Measurements from ENCODE around the gene SMR3B. TPM values are rescaled to one million over a fixed set of nuclear protein-coding genes. Genes with fewer than 3 reads are reported as not detected.

The SMR3B gene
- total RNA-seq, 1 experiment from 2014 or later: not detected

DNA sequence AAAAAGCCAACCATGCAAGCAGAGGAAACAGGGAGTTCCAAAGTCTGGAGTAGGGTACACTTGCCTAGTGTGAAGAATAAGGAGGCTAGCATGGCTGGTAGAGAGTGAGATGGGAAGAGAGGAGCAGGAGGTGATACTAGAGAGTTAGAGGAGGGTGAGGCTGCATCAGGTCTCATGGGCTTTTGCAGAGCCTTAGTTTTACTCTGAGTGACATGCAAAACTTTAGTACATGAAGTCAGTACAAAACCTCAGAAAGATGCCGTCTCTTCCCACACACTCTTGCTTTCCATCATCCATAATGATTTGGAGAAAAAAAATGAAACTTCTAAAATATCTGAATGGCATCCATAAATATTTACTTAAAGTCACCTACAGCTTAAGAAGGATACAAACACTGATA is 19.8 kb downstream of the SMR3B start:
- Histone ChIP-seq H3K9me2 (ENCODE audit: insufficient read depth) (no peaks in the 10 kb centered on the region), H4K20me1 (ENCODE audit: insufficient read depth) (no peaks in the 10 kb centered on the region), H3K4me1 (replicated peaks; ENCODE audit: insufficient read depth) (no peaks in the 10 kb centered on the region), H3K79me2 (ENCODE audit: low read depth) (no peaks in the 10 kb centered on the region), H3K9me3 (ENCODE audit: insufficient read depth, low read depth) (no peaks in the 10 kb centered on the region), H3F3A (ENCODE audit: insufficient read depth, low read depth) (no peaks in the 10 kb centered on the region), H3K27ac (no peak overlapping the region), H2AFZ (no peak overlapping the region), H3K4me2 (no peak overlapping the region), H3K27me3 (ENCODE audit: insufficient read depth, low read depth) (no peaks in the 10 kb centered on the region), H3K36me3 (ENCODE audit: low read depth) (no peaks in the 10 kb centered on the region), H3K4me3 (no peak overlapping the region)
- ChIA-PET CTCF (no interaction called here), POLR2A (ENCODE audit: unreplicated experiment) (no interaction called here)
- intact Hi-C loops (cut with micrococcal nuclease; ENCODE audit: unreplicated experiment): no loop called here
- no peak for DNase-seq
- TF ChIP-seq, protein P1, sequence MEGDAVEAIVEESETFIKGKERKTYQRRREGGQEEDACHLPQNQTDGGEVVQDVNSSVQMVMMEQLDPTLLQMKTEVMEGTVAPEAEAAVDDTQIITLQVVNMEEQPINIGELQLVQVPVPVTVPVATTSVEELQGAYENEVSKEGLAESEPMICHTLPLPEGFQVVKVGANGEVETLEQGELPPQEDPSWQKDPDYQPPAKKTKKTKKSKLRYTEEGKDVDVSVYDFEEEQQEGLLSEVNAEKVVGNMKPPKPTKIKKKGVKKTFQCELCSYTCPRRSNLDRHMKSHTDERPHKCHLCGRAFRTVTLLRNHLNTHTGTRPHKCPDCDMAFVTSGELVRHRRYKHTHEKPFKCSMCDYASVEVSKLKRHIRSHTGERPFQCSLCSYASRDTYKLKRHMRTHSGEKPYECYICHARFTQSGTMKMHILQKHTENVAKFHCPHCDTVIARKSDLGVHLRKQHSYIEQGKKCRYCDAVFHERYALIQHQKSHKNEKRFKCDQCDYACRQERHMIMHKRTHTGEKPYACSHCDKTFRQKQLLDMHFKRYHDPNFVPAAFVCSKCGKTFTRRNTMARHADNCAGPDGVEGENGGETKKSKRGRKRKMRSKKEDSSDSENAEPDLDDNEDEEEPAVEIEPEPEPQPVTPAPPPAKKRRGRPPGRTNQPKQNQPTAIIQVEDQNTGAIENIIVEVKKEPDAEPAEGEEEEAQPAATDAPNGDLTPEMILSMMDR (conservative IDR thresholded peaks at IDR 0.05): no peak
- TF ChIP-seq EZH2 (IDR thresholded peaks at IDR 0.05; ENCODE audit: low read depth): no peak
- BruUV-seq (replicated peaks): no TSS peak

DNA sequence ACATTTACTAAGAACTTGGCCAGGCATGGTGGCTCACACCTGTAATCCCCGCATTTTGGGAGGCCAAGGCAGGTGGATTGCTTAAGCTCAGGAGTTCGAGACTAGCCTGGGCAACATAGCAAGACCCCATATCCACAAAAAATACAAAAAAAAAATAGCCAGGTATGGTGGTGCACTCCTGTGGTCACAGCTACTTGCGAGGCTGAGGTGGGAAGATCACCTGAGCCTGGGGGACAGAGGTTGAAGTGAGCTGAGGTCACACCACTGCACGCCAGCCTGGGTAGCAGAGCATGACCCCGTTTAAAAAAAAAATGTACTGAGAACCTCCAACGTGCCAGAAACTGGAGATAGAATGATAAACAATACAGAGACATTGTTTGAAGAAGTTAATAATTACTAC is 22.8 kb downstream of the SMR3B start:
- Histone ChIP-seq H3K4me3 (no peak overlapping the region), H3K27me3 (ENCODE audit: insufficient read depth, low read depth) (no peaks in the 10 kb centered on the region), H3K27ac (no peak overlapping the region), H3K36me3 (ENCODE audit: low read depth) (no peaks in the 10 kb centered on the region), H3F3A (ENCODE audit: insufficient read depth, low read depth) (no peaks in the 10 kb centered on the region), H3K9me2 (ENCODE audit: insufficient read depth) (no peaks in the 10 kb centered on the region), H3K9me3 (ENCODE audit: insufficient read depth, low read depth) (no peaks in the 10 kb centered on the region), H3K4me1 (replicated peaks; ENCODE audit: insufficient read depth) (no peaks in the 10 kb centered on the region), H2AFZ (no peak overlapping the region), H3K4me2 (no peak overlapping the region), H3K79me2 (ENCODE audit: low read depth) (no peaks in the 10 kb centered on the region), H4K20me1 (ENCODE audit: insufficient read depth) (no peaks in the 10 kb centered on the region)
- BruUV-seq (replicated peaks): no TSS peak
- no peak for TF ChIP-seq EZH2 (IDR thresholded peaks at IDR 0.05; ENCODE audit: low read depth)
- TF ChIP-seq, protein P1 (conservative IDR thresholded peaks at IDR 0.05): no peak
- intact Hi-C loops (cut with micrococcal nuclease; ENCODE audit: unreplicated experiment): no loop called here
- DNase-seq: no peak
- POLR2A ChIA-PET (ENCODE audit: unreplicated experiment): no interaction called here
- CTCF ChIA-PET: no interaction called here

DNA sequence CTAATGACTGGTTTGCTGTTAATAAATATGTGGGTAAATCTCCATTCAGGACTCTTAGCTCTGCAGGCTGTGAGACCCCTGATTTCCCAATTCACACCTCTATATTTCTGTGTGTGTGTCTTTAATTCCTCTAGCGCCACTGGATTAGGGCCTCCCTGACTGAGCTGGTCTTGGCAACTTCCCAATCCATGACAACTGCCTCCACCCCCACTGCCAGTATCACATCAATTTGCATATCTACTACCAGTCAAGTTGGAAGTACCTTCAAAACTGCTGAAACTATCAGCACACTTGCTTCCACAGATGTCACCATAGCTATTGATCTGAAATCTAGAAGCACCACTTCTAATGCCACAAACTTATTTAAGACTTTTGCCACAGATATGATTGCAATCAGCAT is 42.4 kb downstream of the SMR3B start:
- no peak overlapping the region for H3K4me3 ChIP-seq
- no peaks in the 10 kb centered on the region for H3K27me3 ChIP-seq (ENCODE audit: insufficient read depth, low read depth)
- no peaks in the 10 kb centered on the region for H3K4me1 ChIP-seq (replicated peaks; ENCODE audit: insufficient read depth)
- H3F3A ChIP-seq (ENCODE audit: insufficient read depth, low read depth): no peaks in the 10 kb centered on the region
- peak in 1 of 2 experiments; percentile 3 for DNase-seq
- ChIA-PET POLR2A (ENCODE audit: unreplicated experiment) (no interaction called here), CTCF (no interaction called here)
- no peak overlapping the region for H3K27ac ChIP-seq
- BruUV-seq (replicated peaks): no TSS peak
- no peaks in the 10 kb centered on the region for H3K9me3 ChIP-seq (ENCODE audit: insufficient read depth, low read depth)
- no peaks in the 10 kb centered on the region for H3K79me2 ChIP-seq (ENCODE audit: low read depth)
- no peaks in the 10 kb centered on the region for H3K9me2 ChIP-seq (ENCODE audit: insufficient read depth)
- no peak overlapping the region for H3K4me2 ChIP-seq
- H4K20me1 ChIP-seq (ENCODE audit: insufficient read depth): no peaks in the 10 kb centered on the region
- no peak overlapping the region for H2AFZ ChIP-seq
- no peaks in the 10 kb centered on the region for H3K36me3 ChIP-seq (ENCODE audit: low read depth)
- intact Hi-C loops (cut with micrococcal nuclease; ENCODE audit: unreplicated experiment): no loop called here
- TF ChIP-seq EZH2 (IDR thresholded peaks at IDR 0.05; ENCODE audit: low read depth): no peak
- TF ChIP-seq, protein P1 (conservative IDR thresholded peaks at IDR 0.05): no peak

Measured in PC-9 (cell line).